CD14-positive monocyte (primary cell): ENCODE measurements around the gene NUP188. TPM values are rescaled to one million over a fixed set of nuclear protein-coding genes. Genes with fewer than 3 reads are reported as not detected.
"Not testable (repeated sequence)": the region's sequence is repeated elsewhere in the genome, so short reads cannot be mapped to it uniquely, and the experiment has no call there.

ENCODE experiments used
- DNase-seq, 3 donors: peaks; one replicate each; pipeline ENCODE4 v3.0.0-alpha.2; 2011 to 2022
- H2AFZ ChIP-seq: 2 replicates; pipeline ENCODE4 v1.6.0; 2012; ENCODE audit warnings: mild to moderate bottlenecking, low read depth, low read length, inconsistent platforms; ENCODE audit not compliant: insufficient read depth, poor library complexity, severe bottlenecking
- H3K27ac ChIP-seq, 2 donors: 1 replicate in 1 of 2; 2 replicates in 1 of 2; pipeline ENCODE4 v1.5.1; 2012 to 2013; ENCODE audit warnings: low read length in 2 of 2, control low read depth in 1 of 2, inconsistent platforms in 1 of 2, low read depth in 1 of 2, mild to moderate bottlenecking in 1 of 2
- H3K27me3 ChIP-seq, 2 donors: one replicate each; pipeline versions ENCODE4 v1.6.0 to v1.6.1; 2011 to 2013; ENCODE audit warnings: low read length in 2 of 2; ENCODE audit not compliant: control insufficient read depth in 2 of 2, insufficient read depth in 2 of 2
- H3K36me3 ChIP-seq, 2 donors: replicated peaks in 1 of 2; 1 replicate in 1 of 2; 2 replicates in 1 of 2; pipeline versions ENCODE4 v1.5.1 to v1.6.1; 2012 to 2013; ENCODE audit warnings: low read length in 2 of 2, control low read depth in 1 of 2, inconsistent platforms in 1 of 2, mild to moderate bottlenecking in 1 of 2; ENCODE audit not compliant: insufficient read depth in 2 of 2, control insufficient read depth in 1 of 2
- H3K4me1 ChIP-seq, 2 donors: 1 replicate in 1 of 2; 2 replicates in 1 of 2; pipeline versions ENCODE4 v1.5.1 to v1.6.1; 2012 to 2013; ENCODE audit warnings: low read length in 2 of 2, control low read depth in 1 of 2, inconsistent platforms in 1 of 2, mild to moderate bottlenecking in 1 of 2, moderate library complexity in 1 of 2; ENCODE audit not compliant: insufficient read depth in 2 of 2, control insufficient read depth in 1 of 2
- H3K4me2 ChIP-seq: replicated peaks from 2 replicates; pipeline ENCODE3; 2012; ENCODE audit warnings: low read length, moderate library complexity, mild to moderate bottlenecking; ENCODE audit not compliant: poor library complexity, severe bottlenecking; ENCODE audit errors: extremely low read depth
- H3K4me3 ChIP-seq, 3 experiments: fragments of 200-600 bp in 1 of 3; sonication (generic) in 1 of 3; replicated peaks in 1 of 3; 1 replicate in 2 of 3; 2 replicates in 1 of 3; pipeline ENCODE4 v1.5.1; 2011 to 2013; ENCODE audit warnings: low read length in 3 of 3, mild to moderate bottlenecking in 3 of 3, control low read depth in 2 of 3, low read depth in 2 of 3, inconsistent platforms in 1 of 3, moderate library complexity in 1 of 3
- H3K79me2 ChIP-seq: 2 replicates; pipeline ENCODE4 v1.6.0; 2012; ENCODE audit warnings: mild to moderate bottlenecking, control low read depth, inconsistent platforms, low read length, moderate library complexity; ENCODE audit not compliant: insufficient read depth
- H3K9ac ChIP-seq: 2 replicates; pipeline ENCODE4 v1.6.0; 2017; ENCODE audit warnings: low read length, mild to moderate bottlenecking; ENCODE audit not compliant: insufficient read depth, poor library complexity, severe bottlenecking
- H3K9me3 ChIP-seq, 2 donors: replicated peaks in 1 of 2; 1 replicate in 1 of 2; 2 replicates in 1 of 2; pipeline versions ENCODE4 v1.5.1 to v1.6.1; 2012 to 2013; ENCODE audit warnings: low read length in 2 of 2, control low read depth in 1 of 2; ENCODE audit not compliant: control insufficient read depth in 1 of 2, insufficient read depth in 1 of 2
- H4K20me1 ChIP-seq: 2 replicates; pipeline ENCODE4 v1.6.0; 2012; ENCODE audit warnings: mild to moderate bottlenecking, low read length, control low read depth, moderate library complexity; ENCODE audit not compliant: insufficient read depth
- H3K27ac Mint-ChIP-seq, 7 donors: one replicate each; pipeline ENCODE4 v1.8.0; 2020; ENCODE audit warnings: mild to moderate bottlenecking in 7 of 7, mixed read lengths in 7 of 7, moderate library complexity in 6 of 7, inconsistent platforms in 2 of 7
- H3K27me3 Mint-ChIP-seq, 3 donors: one replicate each; pipeline ENCODE4 v1.8.0; 2021 to 2022; ENCODE audit warnings: low read depth in 3 of 3, mild to moderate bottlenecking in 3 of 3, mixed read lengths in 3 of 3, moderate library complexity in 3 of 3, inconsistent platforms in 1 of 3
- H3K36me3 Mint-ChIP-seq, 2 donors: one replicate each; pipeline ENCODE4 v1.8.0; 2020; ENCODE audit warnings: mixed read lengths in 2 of 2, inconsistent platforms in 1 of 2, mild to moderate bottlenecking in 1 of 2
- H3K4me1 Mint-ChIP-seq: one replicate; pipeline ENCODE4 v1.8.0; 2020; ENCODE audit warnings: mild to moderate bottlenecking, mixed read lengths
- H3K4me3 Mint-ChIP-seq, 2 donors: one replicate each; pipeline ENCODE4 v1.8.0; 2020; ENCODE audit warnings: mild to moderate bottlenecking in 2 of 2, mixed read lengths in 2 of 2, moderate library complexity in 1 of 2
- H3K9me3 Mint-ChIP-seq, 7 donors: one replicate each; pipeline ENCODE4 v1.8.0; 2020 to 2022; ENCODE audit warnings: mixed read lengths in 7 of 7, mild to moderate bottlenecking in 6 of 7, moderate library complexity in 6 of 7, inconsistent platforms in 2 of 7
- WGBS: methylation state at CpG from one replicate; pipeline ENCODE4 v1.1.5; 2013; ENCODE audit warnings: missing lambda C conversion rate; ENCODE audit not compliant: insufficient coverage; 5-methylcytosine and 5-hydroxymethylcytosine counted together
- intact Hi-C, 2 donors: fragments of 100-400 bp; cut with micrococcal nuclease; formaldehyde crosslinking; loops; one replicate each; pipeline versions ENCODE4 v1.15.0 to v1.15.1; 2023
- polyA plus RNA-seq, 3 donors: library from polyadenylated mRNA; depleted of rRNA in 1 of 3; unstranded in 2 of 3; stranded (reverse) in 1 of 3; fragments of 300-500 nt in 2 of 3; fragments of >200 nt in 1 of 3; fragmentation: Illumina TruSeq in 2 of 3; gene quantifications; 1 replicate in 2 of 3; 2 replicates in 1 of 3; pipeline ENCODE4 v1.2.3, GENCODE V29; 2012 to 2021
- TF ChIP-seq, protein P1 (sequence below): fragments of 200-600 bp; IDR thresholded peaks from one replicate; pipeline ENCODE4 v1.8.0; 2022; ENCODE audit warnings: antibody characterized with exemption, mild to moderate bottlenecking

The NUP188 gene
- polyA plus RNA-seq, 3 donors = 10.5 to 28.2 (median 17.2) TPM

DNA sequence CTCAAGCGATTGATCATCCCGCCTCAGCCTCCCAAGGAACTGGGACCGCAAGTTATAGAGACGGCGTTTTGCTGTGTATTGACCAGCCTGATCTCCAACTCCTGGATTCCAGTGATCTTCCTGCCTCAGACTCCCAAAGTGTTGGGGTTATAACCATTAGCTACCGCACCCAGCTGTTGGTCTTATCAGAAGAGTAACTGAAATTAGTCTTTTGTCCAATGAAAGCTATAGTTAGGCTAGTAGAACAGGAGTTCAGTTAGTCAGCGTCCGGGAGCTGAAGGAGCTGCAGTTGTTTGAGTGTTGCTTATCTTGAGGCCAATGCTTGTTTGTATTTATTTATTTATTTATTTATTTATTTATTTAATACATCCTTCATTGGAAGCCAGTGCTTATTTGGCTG lies 85.7 kb downstream of the NUP188 start:
- Mint-ChIP-seq H3K4me3 (no peak overlapping the region), H3K36me3 (no peaks in the 10 kb centered on the region), H3K4me1 (peaks cover 21% of the 10 kb centered on the region), H3K9me3 (peaks cover 0 to 1% (median 0%) of the 10 kb centered on the region in 7 donors), H3K27me3 (no peaks in the 10 kb centered on the region), H3K27ac (no peak overlapping the region)
- Histone ChIP-seq H3K27me3 (no peaks in the 10 kb centered on the region), H2AFZ (no peak overlapping the region), H3K4me2 (no peak overlapping the region), H3K9ac (no peak overlapping the region), H3K79me2 (peaks cover 18% of the 10 kb centered on the region), H3K27ac (no peak overlapping the region), H4K20me1 (peaks cover 16% of the 10 kb centered on the region), H3K4me1 (peaks cover 23 to 32% of the 10 kb centered on the region in 2 donors), H3K36me3 (no peaks in the 10 kb centered on the region), H3K9me3 (no peaks in the 10 kb centered on the region), H3K4me3 (no peak overlapping the region)
- TF ChIP-seq, protein P1, sequence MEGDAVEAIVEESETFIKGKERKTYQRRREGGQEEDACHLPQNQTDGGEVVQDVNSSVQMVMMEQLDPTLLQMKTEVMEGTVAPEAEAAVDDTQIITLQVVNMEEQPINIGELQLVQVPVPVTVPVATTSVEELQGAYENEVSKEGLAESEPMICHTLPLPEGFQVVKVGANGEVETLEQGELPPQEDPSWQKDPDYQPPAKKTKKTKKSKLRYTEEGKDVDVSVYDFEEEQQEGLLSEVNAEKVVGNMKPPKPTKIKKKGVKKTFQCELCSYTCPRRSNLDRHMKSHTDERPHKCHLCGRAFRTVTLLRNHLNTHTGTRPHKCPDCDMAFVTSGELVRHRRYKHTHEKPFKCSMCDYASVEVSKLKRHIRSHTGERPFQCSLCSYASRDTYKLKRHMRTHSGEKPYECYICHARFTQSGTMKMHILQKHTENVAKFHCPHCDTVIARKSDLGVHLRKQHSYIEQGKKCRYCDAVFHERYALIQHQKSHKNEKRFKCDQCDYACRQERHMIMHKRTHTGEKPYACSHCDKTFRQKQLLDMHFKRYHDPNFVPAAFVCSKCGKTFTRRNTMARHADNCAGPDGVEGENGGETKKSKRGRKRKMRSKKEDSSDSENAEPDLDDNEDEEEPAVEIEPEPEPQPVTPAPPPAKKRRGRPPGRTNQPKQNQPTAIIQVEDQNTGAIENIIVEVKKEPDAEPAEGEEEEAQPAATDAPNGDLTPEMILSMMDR = no peak
- WGBS = 50% methylated on average over 2 of the region's 8 CpGs
- no peak for DNase-seq
- intact Hi-C loops = no loop called here

DNA sequence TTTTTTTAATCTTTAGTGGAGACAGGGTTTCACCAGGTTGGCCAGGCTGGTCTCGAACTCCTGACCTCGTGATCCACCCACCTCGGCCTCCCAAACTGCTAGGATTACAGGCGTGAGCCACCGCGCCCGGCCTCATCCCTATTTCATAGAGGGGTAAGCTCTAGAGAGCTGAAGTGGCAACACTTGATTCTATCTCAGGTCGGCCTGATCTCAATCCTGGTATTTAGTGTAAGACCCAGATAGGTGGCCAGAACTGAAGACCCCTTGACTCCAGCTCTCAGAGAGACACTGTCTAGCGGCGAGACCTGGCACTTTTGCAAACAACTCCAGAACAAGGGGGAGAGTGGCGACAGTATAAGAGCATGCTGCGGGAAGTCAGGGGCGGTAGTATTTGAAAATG lies 88.3 kb downstream of the NUP188 start:
- H3K36me3 ChIP-seq, DNase-seq, H3K27me3 Mint-ChIP-seq, H3K9me3 ChIP-seq, H3K27me3 ChIP-seq, H3K9me3 Mint-ChIP-seq: not testable (repeated sequence)
- intact Hi-C loops = loop anchor here (1.0 to 5.0 kb wide), 3 partner anchors 8 to 45 kb away; partner anchors contain the start of genes DOLPP1 (in 1 of the 2) and SH3GLB2 (in 1 of the 2)
- Mint-ChIP-seq H3K27ac (peak overlapping the region in 6 of 7 donors; percentile 14 to 91 (median 84)), H3K4me1 (peaks cover 24% of the 10 kb centered on the region), H3K4me3 (peak overlapping the region; percentile 81 to 96), H3K36me3 (peaks cover 7 to 12% of the 10 kb centered on the region in 2 donors)
- Histone ChIP-seq H3K9ac (peak overlapping the region; percentile 85), H3K4me1 (peaks cover 22 to 26% of the 10 kb centered on the region in 2 donors), H3K79me2 (peaks cover 35% of the 10 kb centered on the region), H4K20me1 (peaks cover 16% of the 10 kb centered on the region), H3K4me2 (peak overlapping the region; percentile 99), H3K4me3 (peak overlapping the region; percentile 38 to 99 (median 80)), H2AFZ (peak overlapping the region; percentile 96), H3K27ac (peak overlapping the region in 1 of 2 donors; percentile 85)
- 57% methylated on average over 6 of the region's 13 CpGs for WGBS
